IMR-90 (cell line): ENCODE results near the gene SLITRK1. TPM values are rescaled to one million over a fixed set of nuclear protein-coding genes. Genes with fewer than 3 reads are reported as not detected.

Source experiments
- ATAC-seq: fragments of 200-7000 bp; cut with Tn5 transposase; 2 replicates; pipeline ENCODE4 v1.9.1; 2020; ENCODE audit warnings: low read depth, mild to moderate bottlenecking, moderate library complexity
- BruUV-seq: library from RNA; stranded (reverse); fragments of 400-500 nt; replicated peaks from 2 replicates; lab custom pipeline; 2021; lab: Mats Ljungman, UMichigan
- CTCF ChIA-PET: fragments of 300-600 bp; formaldehyde crosslinking; extraction: SDS; loops from one replicate; lab custom pipeline; 2021; ENCODE audit warnings: antibody characterized with exemption; lab: Yijun Ruan, JAX
- POLR2A ChIA-PET: fragments of 300-600 bp; sonication (Branson Sonifier 250); formaldehyde crosslinking; loops from one replicate; lab custom pipeline; 2022; ENCODE audit warnings: antibody characterized with exemption; ENCODE audit not compliant: unreplicated experiment; lab: Charles Lee
- DNase-seq: peaks from one replicate; pipeline ENCODE4 v3.0.0; 2013
- H2AFZ ChIP-seq: replicated peaks from 2 replicates; pipeline ENCODE3; 2013; ENCODE audit warnings: low read length, mild to moderate bottlenecking; ENCODE audit not compliant: poor library complexity
- H2AK5ac ChIP-seq: 2 replicates; pipeline ENCODE4 v1.6.1; 2013; ENCODE audit warnings: low read depth, low read length, inconsistent platforms
- H2AK9ac ChIP-seq: replicated peaks from 2 replicates; pipeline ENCODE3; 2013; ENCODE audit warnings: mild to moderate bottlenecking, low read depth, low read length, moderate library complexity; ENCODE audit not compliant: poor library complexity
- H2BK120ac ChIP-seq: 2 replicates; pipeline ENCODE4 v1.6.1; 2013; ENCODE audit warnings: low read depth, low read length, inconsistent platforms
- H2BK15ac ChIP-seq: 3 replicates; pipeline ENCODE4 v1.6.1; 2013; ENCODE audit warnings: low read depth, low read length, inconsistent platforms
- H2BK20ac ChIP-seq: 2 replicates; pipeline ENCODE4 v1.6.1; 2013; ENCODE audit warnings: low read depth, mild to moderate bottlenecking, inconsistent platforms, low read length, moderate library complexity
- H2BK5ac ChIP-seq: 2 replicates; pipeline ENCODE4 v1.6.1; 2013; ENCODE audit warnings: mild to moderate bottlenecking, low read depth, low read length, inconsistent platforms; ENCODE audit not compliant: poor library complexity, severe bottlenecking
- H3K14ac ChIP-seq: replicated peaks from 2 replicates; pipeline ENCODE4 v1.6.1; 2013; ENCODE audit warnings: low read depth, low read length, inconsistent platforms
- H3K18ac ChIP-seq: 2 replicates; pipeline ENCODE4 v1.6.1; 2013; ENCODE audit warnings: low read depth, low read length, control low read depth
- H3K23ac ChIP-seq: 2 replicates; pipeline ENCODE4 v1.6.1; 2013; ENCODE audit warnings: low read depth, low read length, inconsistent platforms
- H3K27ac ChIP-seq: 2 replicates; pipeline ENCODE4 v1.5.1; 2013; ENCODE audit warnings: mild to moderate bottlenecking, control low read depth, low read length; ENCODE audit not compliant: insufficient read depth
- H3K27me3 ChIP-seq: 2 replicates; pipeline ENCODE4 v1.6.1; 2013; ENCODE audit warnings: low read length; ENCODE audit not compliant: control insufficient read depth, insufficient read depth
- H3K36me3 ChIP-seq: 2 replicates; pipeline ENCODE4 v1.6.1; 2013; ENCODE audit warnings: low read length, mixed read lengths; ENCODE audit not compliant: control insufficient read depth, insufficient read depth
- H3K4ac ChIP-seq: 2 replicates; pipeline ENCODE4 v1.6.1; 2013; ENCODE audit warnings: low read depth, low read length, inconsistent platforms
- H3K4me1 ChIP-seq: 2 replicates; pipeline ENCODE4 v1.6.1; 2013; ENCODE audit warnings: low read length, mixed read lengths; ENCODE audit not compliant: control insufficient read depth, insufficient read depth
- H3K4me2 ChIP-seq: 2 replicates; pipeline ENCODE4 v1.6.1; 2013; ENCODE audit warnings: low read depth, mild to moderate bottlenecking, control low read depth, low read length, moderate library complexity
- H3K4me3 ChIP-seq: 2 replicates; pipeline ENCODE4 v1.5.1; 2013; ENCODE audit warnings: low read depth, mild to moderate bottlenecking, control low read depth, low read length, moderate library complexity; ENCODE audit not compliant: insufficient read depth
- H3K56ac ChIP-seq: 2 replicates; pipeline ENCODE4 v1.6.1; 2013; ENCODE audit warnings: low read length, inconsistent platforms; ENCODE audit not compliant: insufficient read depth; ENCODE audit errors: extremely low read depth
- H3K79me1 ChIP-seq, 2 experiments: 2 replicates each; pipeline ENCODE4 v1.6.1; 2013; ENCODE audit warnings: low read length in 2 of 2, inconsistent platforms in 1 of 2, low read depth in 1 of 2
- H3K9ac ChIP-seq: 2 replicates; pipeline ENCODE4 v1.6.1; 2013; ENCODE audit warnings: low read depth, low read length, control low read depth
- H3K9me1 ChIP-seq: 2 replicates; pipeline ENCODE4 v1.6.1; 2013; ENCODE audit warnings: low read length, inconsistent platforms; ENCODE audit not compliant: insufficient read depth
- H3K9me3 ChIP-seq: 2 replicates; pipeline ENCODE4 v1.6.1; 2013; ENCODE audit warnings: low read length; ENCODE audit not compliant: control insufficient read depth, insufficient read depth
- H4K20me1 ChIP-seq: 2 replicates; pipeline ENCODE4 v1.6.1; 2013; ENCODE audit warnings: low read length, inconsistent platforms; ENCODE audit not compliant: insufficient read depth
- H4K5ac ChIP-seq: 2 replicates; pipeline ENCODE4 v1.6.1; 2013; ENCODE audit warnings: mild to moderate bottlenecking, low read depth, low read length, control low read depth
- H4K8ac ChIP-seq, 2 experiments: 2 replicates each; pipeline ENCODE4 v1.6.1; 2013; ENCODE audit warnings: low read depth in 2 of 2, low read length in 2 of 2, control low read depth in 1 of 2, inconsistent platforms in 1 of 2
- H4K91ac ChIP-seq: 2 replicates; pipeline ENCODE4 v1.6.1; 2013; ENCODE audit warnings: low read depth, low read length, inconsistent platforms; ENCODE audit not compliant: insufficient read depth
- NFE2L2 ChIP-seq: fragments of 150-350 bp; IDR thresholded peaks from 2 replicates; pipeline ENCODE4 v1.6.1; 2016; ENCODE audit warnings: low read depth, mild to moderate bottlenecking, low read length
- WGBS, 2 experiments: methylation state at CpG; one replicate each; pipeline versions ENCODE4 v1.1.5 to v1.1.7; 2013; ENCODE audit warnings: missing lambda C conversion rate in 2 of 2; ENCODE audit not compliant: insufficient read length in 1 of 2; ENCODE audit errors: extremely low coverage in 2 of 2; 5-methylcytosine and 5-hydroxymethylcytosine counted together
- dilution Hi-C: fragments of 300-500 bp; cut with HindIII; formaldehyde crosslinking; loops from one replicate; pipeline ENCODE4 v1.14.3; 2018; ENCODE audit warnings: low sequenced_read_pairs; ENCODE audit not compliant: unreplicated experiment
- in situ Hi-C: fragments of 300-500 bp; cut with MboI; formaldehyde crosslinking; loops from 3 replicates; pipeline ENCODE4 v1.14.3; 2019; ENCODE audit warnings: low sequenced_read_pairs, inconsistent platforms, mixed read lengths
- intact Hi-C: fragments of 100-400 bp; cut with micrococcal nuclease; formaldehyde crosslinking; loops from 2 replicates; pipeline ENCODE4 v1.10.0; 2022
- polyA plus RNA-seq, 3 experiments: library from polyadenylated mRNA; depleted of rRNA; stranded (reverse); fragments of >200 nt; gene quantifications; 2 replicates each; pipeline ENCODE4 v1.2.3, GENCODE V29; 2012; ENCODE audit warnings: low replicate concordance in 1 of 3
- total RNA-seq: library from RNA; depleted of rRNA; stranded (reverse); fragments of >200 nt; gene quantifications from 2 replicates; pipeline ENCODE4 v1.2.3, GENCODE V29; 2012

The SLITRK1 gene
- total and polyA plus RNA-seq, 2 of the 4 experiments (the other 2 are of a cell fraction): under 0.01 to 0.07 TPM

DNA sequence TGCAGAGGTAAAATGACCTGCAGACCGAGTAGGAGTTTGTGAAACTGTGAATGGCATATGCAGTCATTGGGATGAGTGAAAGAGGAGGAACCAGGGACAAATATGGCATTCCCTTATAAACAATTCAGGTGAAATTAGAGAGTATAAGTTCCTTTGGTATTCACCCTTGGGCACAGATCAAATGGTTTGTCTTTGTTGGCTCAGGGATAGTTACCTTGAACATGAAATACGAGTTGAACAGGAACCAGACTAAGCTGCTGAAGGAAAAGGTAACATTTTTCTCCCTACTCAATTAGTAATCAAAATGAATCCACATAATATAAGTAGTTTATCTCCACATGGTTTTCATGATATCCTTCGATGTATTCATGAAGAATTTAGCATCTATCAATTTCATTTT, 50.5 kb downstream of the SLITRK1 start:
- no peak overlapping the region for H3K14ac ChIP-seq
- intact Hi-C loops (no loop called here), dilution Hi-C loops (no loop called here), in situ Hi-C loops (no loop called here)
- no peak overlapping the region for H2AK5ac ChIP-seq
- WGBS, 2 experiments: no CpG with 5 or more reads among the region's 3 CpGs
- H3K9ac ChIP-seq: no peak overlapping the region
- H2BK20ac ChIP-seq: no peak overlapping the region
- no TSS peak for BruUV-seq
- no peak overlapping the region for H3K56ac ChIP-seq
- H4K5ac ChIP-seq: no peak overlapping the region
- ChIA-PET POLR2A (no interaction called here), CTCF (no interaction called here)
- H4K8ac ChIP-seq: no peak overlapping the region
- no peaks in the 10 kb centered on the region for H3K4me1 ChIP-seq
- DNase-seq (no peak), ATAC-seq (no peak)
- H3K18ac ChIP-seq: no peak overlapping the region
- no peaks in the 10 kb centered on the region for H3K36me3 ChIP-seq
- H4K20me1 ChIP-seq: no peaks in the 10 kb centered on the region
- H3K27ac ChIP-seq: no peak overlapping the region
- no peak overlapping the region for H2BK15ac ChIP-seq
- no peak overlapping the region for H3K23ac ChIP-seq
- H2BK120ac ChIP-seq: no peak overlapping the region
- no peaks in the 10 kb centered on the region for H3K79me1 ChIP-seq
- H3K9me1 ChIP-seq: no peaks in the 10 kb centered on the region
- H3K9me3 ChIP-seq: no peaks in the 10 kb centered on the region
- H3K4me3 ChIP-seq: no peak overlapping the region
- H2AK9ac ChIP-seq: no peak overlapping the region
- no peak overlapping the region for H4K91ac ChIP-seq
- H3K4me2 ChIP-seq: no peak overlapping the region
- H2BK5ac ChIP-seq: no peak overlapping the region
- no peak overlapping the region for H2AFZ ChIP-seq
- no peak for TF ChIP-seq NFE2L2
- H3K27me3 ChIP-seq: no peaks in the 10 kb centered on the region
- no peak overlapping the region for H3K4ac ChIP-seq
